SK-N-MC (cell line): ENCODE measurements around the gene ZBTB4.

Source experiments
- EZH2 ChIP-seq: fragments of 200-600 bp; sonication (generic); IDR thresholded peaks from one replicate; pipeline ENCODE4 v1.6.1; 2017; ENCODE audit warnings: antibody characterized with exemption
- POLR2AphosphoS5 ChIP-seq: IDR thresholded peaks from 2 replicates; pipeline ENCODE4 v1.6.1; 2012; ENCODE audit warnings: mild to moderate bottlenecking, low read depth, low read length, borderline replicate concordance

DNA sequence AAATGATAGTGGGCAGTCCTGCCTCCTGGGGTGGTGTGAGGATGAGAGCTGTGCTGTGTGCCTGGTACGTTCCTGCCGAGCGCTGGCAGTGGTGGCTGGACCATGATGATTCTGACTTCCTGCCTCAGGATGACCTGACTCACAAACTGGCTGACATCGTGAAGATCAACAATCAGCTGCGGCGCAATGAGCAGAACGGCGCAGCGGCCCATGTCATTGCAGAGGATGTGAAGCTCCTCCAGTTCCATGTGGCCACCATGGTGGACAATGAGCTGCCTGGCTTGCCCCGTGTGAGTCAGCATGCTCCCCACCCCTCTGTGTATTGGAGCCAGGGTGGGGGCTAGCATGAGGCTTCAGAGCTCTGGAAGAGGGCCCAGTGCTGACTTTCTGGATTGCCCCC lies 17.8 kb upstream of the ZBTB4 start:
- TF ChIP-seq EZH2 (no peak), POLR2AphosphoS5 (no peak)
